Suprapubic skin (tissue), 4 donors: ENCODE results near the gene THRB.

Experiments used
- EP300 ChIP-seq: sonication (generic); formaldehyde crosslinking; IDR thresholded peaks from one replicate; pipeline ENCODE4 v1.6.1; 2017; ENCODE audit warnings: antibody characterized with exemption
- POLR2A ChIP-seq, 2 donors: fragments of 450-650 bp; IDR thresholded peaks; one replicate each; pipeline ENCODE4 v1.6.1; 2017; ENCODE audit warnings: antibody characterized with exemption in 2 of 2, mild to moderate bottlenecking in 2 of 2, moderate library complexity in 2 of 2
- POLR2AphosphoS5 ChIP-seq, 3 donors: sonication (generic); formaldehyde crosslinking; IDR thresholded peaks; one replicate each; pipeline ENCODE4 v1.6.1; 2017; ENCODE audit warnings: antibody characterized with exemption in 3 of 3
- TF ChIP-seq, protein P1 (sequence below), 2 donors: fragments of 200-600 bp in 1 of 2; fragments of 450-650 bp in 1 of 2; sonication (generic) in 1 of 2; IDR thresholded peaks; one replicate each; pipeline ENCODE4 v1.5.1; 2016 to 2019; ENCODE audit warnings: antibody characterized with exemption in 2 of 2, mild to moderate bottlenecking in 1 of 2, moderate library complexity in 1 of 2

- TF ChIP-seq, protein P1, sequence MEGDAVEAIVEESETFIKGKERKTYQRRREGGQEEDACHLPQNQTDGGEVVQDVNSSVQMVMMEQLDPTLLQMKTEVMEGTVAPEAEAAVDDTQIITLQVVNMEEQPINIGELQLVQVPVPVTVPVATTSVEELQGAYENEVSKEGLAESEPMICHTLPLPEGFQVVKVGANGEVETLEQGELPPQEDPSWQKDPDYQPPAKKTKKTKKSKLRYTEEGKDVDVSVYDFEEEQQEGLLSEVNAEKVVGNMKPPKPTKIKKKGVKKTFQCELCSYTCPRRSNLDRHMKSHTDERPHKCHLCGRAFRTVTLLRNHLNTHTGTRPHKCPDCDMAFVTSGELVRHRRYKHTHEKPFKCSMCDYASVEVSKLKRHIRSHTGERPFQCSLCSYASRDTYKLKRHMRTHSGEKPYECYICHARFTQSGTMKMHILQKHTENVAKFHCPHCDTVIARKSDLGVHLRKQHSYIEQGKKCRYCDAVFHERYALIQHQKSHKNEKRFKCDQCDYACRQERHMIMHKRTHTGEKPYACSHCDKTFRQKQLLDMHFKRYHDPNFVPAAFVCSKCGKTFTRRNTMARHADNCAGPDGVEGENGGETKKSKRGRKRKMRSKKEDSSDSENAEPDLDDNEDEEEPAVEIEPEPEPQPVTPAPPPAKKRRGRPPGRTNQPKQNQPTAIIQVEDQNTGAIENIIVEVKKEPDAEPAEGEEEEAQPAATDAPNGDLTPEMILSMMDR (IDR thresholded peaks at IDR 0.05): no peak
- TF ChIP-seq POLR2A (IDR thresholded peaks at IDR 0.05): no peak
- no peak for TF ChIP-seq POLR2AphosphoS5 (IDR thresholded peaks at IDR 0.05)
- TF ChIP-seq EP300: no peak
Measured at GRCh38 chr3:24483873-24484272, 10.8 kb downstream of the THRB start.
